Esophagus muscularis mucosa (tissue), 4 donors: ENCODE measurements around the gene TJP1. TPM values are rescaled to one million over a fixed set of nuclear protein-coding genes. Genes with fewer than 3 reads are reported as not detected.

ENCODE experiments used
- DNase-seq: peaks from one replicate; pipeline ENCODE4 v3.0.0-alpha.2; 2017; ENCODE audit errors: extremely low spot score
- H3K27ac ChIP-seq, 4 donors: fragments of 200-600 bp; sonication (generic); replicated peaks in 1 of 4; 1 replicate in 3 of 4; 2 replicates in 1 of 4; pipeline ENCODE4 v1.5.1; 2016 to 2019; ENCODE audit warnings: mild to moderate bottlenecking in 1 of 4
- H3K27me3 ChIP-seq, 4 donors: fragments of 200-600 bp; sonication (generic); one replicate each; pipeline versions ENCODE4 v1.5.1 to v1.6.0; 2016 to 2019
- H3K36me3 ChIP-seq, 4 donors: fragments of 200-600 bp; sonication (generic); one replicate each; pipeline ENCODE4 v1.5.1; 2016 to 2019
- H3K4me1 ChIP-seq, 4 donors: fragments of 200-600 bp; sonication (generic); one replicate each; pipeline ENCODE4 v1.5.1; 2016 to 2019
- H3K4me3 ChIP-seq, 4 donors: fragments of 200-600 bp; sonication (generic); 1 replicate in 2 of 4; 2 replicates in 2 of 4; pipeline ENCODE4 v1.5.1; 2016 to 2019; ENCODE audit warnings: mild to moderate bottlenecking in 4 of 4, moderate library complexity in 1 of 4
- H3K9me3 ChIP-seq, 4 donors: fragments of 200-600 bp; sonication (generic); 1 replicate in 3 of 4; 2 replicates in 1 of 4; pipeline ENCODE4 v1.5.1; 2016 to 2019
- EP300 ChIP-seq: sonication (generic); formaldehyde crosslinking; IDR thresholded peaks from one replicate; pipeline ENCODE4 v1.6.1; 2017; ENCODE audit warnings: antibody characterized with exemption
- POLR2A ChIP-seq: fragments of 450-650 bp; IDR thresholded peaks from one replicate; pipeline ENCODE4 v1.6.1; 2017; ENCODE audit warnings: antibody characterized with exemption, moderate library complexity, mild to moderate bottlenecking, low read depth
- POLR2AphosphoS5 ChIP-seq, 2 donors: sonication (generic); formaldehyde crosslinking; IDR thresholded peaks; one replicate each; pipeline ENCODE4 v1.6.1; 2017; ENCODE audit warnings: antibody characterized with exemption in 2 of 2
- WGBS: methylation state at CpG from one replicate; pipeline ENCODE4 v1.1.5; 2018; 5-methylcytosine and 5-hydroxymethylcytosine counted together
- intact Hi-C: fragments of 100-400 bp; cut with DNase I; formaldehyde crosslinking; loops from one replicate; pipeline ENCODE4 v1.15.1; 2023
- total RNA-seq, 4 donors: library from RNA; depleted of rRNA; stranded (reverse); fragments of >200 nt; gene quantifications; one replicate each; pipeline versions ENCODE4 v1.1.0 to v1.2.1, GENCODE V29; 2016
- TF ChIP-seq, protein P1 (sequence below), 3 experiments: fragments of 200-600 bp in 2 of 3; fragments of 450-650 bp in 1 of 3; sonication (generic) in 2 of 3; IDR thresholded peaks; one replicate each; pipeline ENCODE4 v1.5.1; 2017 to 2019; ENCODE audit warnings: antibody characterized with exemption in 3 of 3, mild to moderate bottlenecking in 2 of 3, moderate library complexity in 1 of 3

The TJP1 gene
- total RNA-seq, 4 donors from 2014 or later, result 69.4 to 108 (median 90.2) TPM

DNA sequence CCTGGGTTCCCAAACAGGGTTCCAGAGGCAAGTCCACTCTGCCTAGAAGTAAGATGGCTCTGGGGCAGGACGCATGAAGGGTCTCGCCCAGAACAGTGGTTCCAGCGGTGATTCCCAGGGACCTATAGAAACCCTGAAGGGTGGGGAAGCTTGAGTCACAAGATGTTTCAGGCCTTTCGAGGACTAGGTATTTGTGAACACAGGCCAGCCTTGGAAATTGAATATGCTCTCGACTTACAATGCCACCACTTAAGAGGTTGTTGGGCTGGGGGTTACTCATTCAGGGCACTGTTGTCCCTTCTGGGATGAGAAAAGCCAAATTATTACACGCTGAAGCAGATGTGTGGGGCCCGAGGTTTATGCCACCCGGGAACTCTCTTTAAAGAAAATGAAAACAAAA, 152.0 kb downstream of the TJP1 start:
- Histone ChIP-seq H3K36me3 (no peaks in the 10 kb centered on the region), H3K27ac (no peak overlapping the region), H3K4me1 (peaks cover 2 to 12% (median 11%) of the 10 kb centered on the region in 4 donors), H3K9me3 (no peaks in the 10 kb centered on the region), H3K27me3 (peaks cover 0 to 27% (median 10%) of the 10 kb centered on the region in 4 donors), H3K4me3 (no peak overlapping the region)
- 91% methylated on average over 8 of the region's 8 CpGs for WGBS
- no peak for DNase-seq
- intact Hi-C loops, result no loop called here
- TF ChIP-seq, protein P1, sequence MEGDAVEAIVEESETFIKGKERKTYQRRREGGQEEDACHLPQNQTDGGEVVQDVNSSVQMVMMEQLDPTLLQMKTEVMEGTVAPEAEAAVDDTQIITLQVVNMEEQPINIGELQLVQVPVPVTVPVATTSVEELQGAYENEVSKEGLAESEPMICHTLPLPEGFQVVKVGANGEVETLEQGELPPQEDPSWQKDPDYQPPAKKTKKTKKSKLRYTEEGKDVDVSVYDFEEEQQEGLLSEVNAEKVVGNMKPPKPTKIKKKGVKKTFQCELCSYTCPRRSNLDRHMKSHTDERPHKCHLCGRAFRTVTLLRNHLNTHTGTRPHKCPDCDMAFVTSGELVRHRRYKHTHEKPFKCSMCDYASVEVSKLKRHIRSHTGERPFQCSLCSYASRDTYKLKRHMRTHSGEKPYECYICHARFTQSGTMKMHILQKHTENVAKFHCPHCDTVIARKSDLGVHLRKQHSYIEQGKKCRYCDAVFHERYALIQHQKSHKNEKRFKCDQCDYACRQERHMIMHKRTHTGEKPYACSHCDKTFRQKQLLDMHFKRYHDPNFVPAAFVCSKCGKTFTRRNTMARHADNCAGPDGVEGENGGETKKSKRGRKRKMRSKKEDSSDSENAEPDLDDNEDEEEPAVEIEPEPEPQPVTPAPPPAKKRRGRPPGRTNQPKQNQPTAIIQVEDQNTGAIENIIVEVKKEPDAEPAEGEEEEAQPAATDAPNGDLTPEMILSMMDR (IDR thresholded peaks at IDR 0.05), result no peak
- TF ChIP-seq POLR2A (no peak), EP300 (no peak), POLR2AphosphoS5 (IDR thresholded peaks at IDR 0.05) (no peak)

DNA sequence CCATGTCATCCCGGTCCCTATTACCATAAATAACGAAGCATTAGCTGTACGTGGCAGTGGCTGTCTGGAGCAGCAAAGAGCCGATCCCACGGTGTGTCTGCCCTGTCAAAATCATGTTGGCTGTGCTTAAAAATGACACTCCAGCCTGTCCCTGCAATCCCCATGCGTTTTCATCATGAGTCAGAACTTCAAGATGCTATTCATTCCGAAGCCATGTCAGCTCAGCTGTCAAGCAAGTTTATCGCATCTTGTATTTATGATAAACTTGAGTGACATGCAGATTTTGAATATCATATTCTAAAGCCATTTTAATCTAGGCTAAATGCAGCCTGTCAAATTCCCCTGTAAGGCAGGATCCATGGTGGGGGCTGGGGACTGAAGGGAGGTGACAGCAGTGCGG, 152.4 kb downstream of the TJP1 start:
- H3K9me3 ChIP-seq, result no peaks in the 10 kb centered on the region
- no peaks in the 10 kb centered on the region for H3K36me3 ChIP-seq
- H3K27ac ChIP-seq, result no peak overlapping the region
- WGBS, result 87% methylated on average over 9 of the region's 9 CpGs
- TF ChIP-seq EP300 (no peak), POLR2A (no peak), POLR2AphosphoS5 (IDR thresholded peaks at IDR 0.05) (no peak)
- TF ChIP-seq, protein P1 (IDR thresholded peaks at IDR 0.05), result no peak
- intact Hi-C loops, result no loop called here
- peaks cover 0 to 23% (median 7%) of the 10 kb centered on the region in 4 donors for H3K27me3 ChIP-seq
- H3K4me3 ChIP-seq, result no peak overlapping the region
- peaks cover 2 to 8% (median 7%) of the 10 kb centered on the region in 4 donors for H3K4me1 ChIP-seq
- no peak for DNase-seq

DNA sequence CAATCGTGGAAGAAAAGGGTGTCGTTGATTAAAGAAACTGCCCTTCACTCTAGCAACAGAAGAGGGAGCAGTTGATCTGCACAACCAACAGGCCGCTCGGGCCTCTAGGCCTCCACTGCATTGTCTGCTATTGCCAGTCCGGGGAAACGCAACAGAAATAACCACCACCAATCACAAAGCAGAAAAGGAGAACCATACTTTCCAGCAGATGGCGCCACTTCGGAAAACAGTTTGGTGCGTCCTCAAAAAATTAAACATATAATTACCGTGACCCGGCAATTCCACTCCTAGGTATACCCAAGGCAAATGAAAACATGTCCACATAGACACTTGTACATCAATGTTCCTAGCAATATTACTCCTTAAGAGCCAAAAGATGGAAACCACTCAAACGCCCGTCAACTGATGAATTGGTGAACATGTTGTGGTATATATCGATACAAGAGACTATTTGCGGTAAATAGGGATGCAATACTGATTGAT, 154.1 kb downstream of the TJP1 start:
- Histone ChIP-seq H3K27me3 (peaks cover 0 to 11% (median 0%) of the 10 kb centered on the region in 4 donors), H3K36me3 (no peaks in the 10 kb centered on the region), H3K4me3 (no peak overlapping the region), H3K4me1 (no peaks in the 10 kb centered on the region), H3K27ac (no peak overlapping the region), H3K9me3 (no peaks in the 10 kb centered on the region)
- DNase-seq, result no peak
- TF ChIP-seq POLR2A, result no peak
- TF ChIP-seq, protein P1 (IDR thresholded peaks at IDR 0.05), result peak; percentile 40 to 61 (median 48)
- intact Hi-C loops, result no loop called here
- WGBS, result 53% methylated on average over 15 of the region's 15 CpGs

DNA sequence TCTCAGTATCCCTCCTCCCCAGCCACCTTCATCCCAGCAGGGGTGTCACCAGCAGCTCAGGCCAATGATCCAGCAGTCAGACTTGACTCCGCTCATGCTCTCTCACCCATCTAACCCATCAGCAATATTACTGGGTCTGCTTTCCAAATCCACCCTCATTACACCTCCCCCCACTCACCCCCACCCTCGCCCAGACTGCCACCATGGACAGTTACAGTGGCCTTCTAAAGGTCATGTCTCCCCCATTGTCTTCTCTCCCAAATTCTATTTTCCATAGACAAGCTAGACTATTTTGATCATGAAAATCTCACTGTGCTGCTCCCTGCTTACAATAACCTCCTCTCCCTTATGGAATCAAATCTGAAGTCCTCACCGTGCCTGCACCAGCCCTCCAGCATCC, 156.0 kb downstream of the TJP1 start:
- intact Hi-C loops, result no loop called here
- WGBS, result 98% methylated on average over 3 of the region's 3 CpGs
- TF ChIP-seq EP300, result no peak
- TF ChIP-seq, protein P1 (IDR thresholded peaks at IDR 0.05), result no peak
- no peak for TF ChIP-seq POLR2AphosphoS5 (IDR thresholded peaks at IDR 0.05)
- TF ChIP-seq POLR2A, result no peak

DNA sequence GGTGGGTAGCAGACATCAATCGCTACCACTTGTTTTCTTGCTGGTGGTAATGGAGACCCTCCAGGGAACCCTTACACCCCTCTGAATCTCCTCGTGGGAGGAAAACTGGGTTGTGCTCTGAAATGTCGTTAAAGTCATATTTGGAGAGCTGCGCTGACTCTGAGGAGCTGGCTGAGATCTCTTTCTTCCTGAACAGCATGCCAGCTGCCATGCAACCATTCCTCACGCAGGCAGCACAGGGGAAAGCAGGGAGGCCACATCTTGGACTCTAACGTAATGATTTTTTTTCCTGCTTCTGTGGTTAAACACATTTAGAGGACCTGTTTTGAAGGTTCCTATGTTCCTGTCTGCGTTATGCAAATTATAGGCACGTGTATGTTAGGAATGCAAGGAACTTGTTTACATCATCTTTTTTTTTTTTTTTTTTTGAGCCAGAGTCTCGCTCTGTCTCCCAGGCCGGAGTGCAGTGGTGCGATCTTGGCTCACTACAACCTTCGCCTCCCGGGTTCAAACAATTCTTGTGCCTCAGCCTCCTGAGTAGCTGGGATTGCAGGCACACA, 156.7 kb downstream of the TJP1 start:
- WGBS, result 67% methylated on average over 13 of the region's 13 CpGs
- no peak for DNase-seq
- H3K27me3 ChIP-seq, result peaks cover 0 to 4% (median 0%) of the 10 kb centered on the region in 4 donors
- H3K4me3 ChIP-seq, result no peak overlapping the region
- no peaks in the 10 kb centered on the region for H3K36me3 ChIP-seq
- H3K9me3 ChIP-seq, result no peaks in the 10 kb centered on the region
- intact Hi-C loops, result no loop called here
- no peak for TF ChIP-seq POLR2AphosphoS5 (IDR thresholded peaks at IDR 0.05)
- TF ChIP-seq, protein P1 (IDR thresholded peaks at IDR 0.05), result no peak
- TF ChIP-seq POLR2A, result no peak
- no peak for TF ChIP-seq EP300
- H3K27ac ChIP-seq, result no peak overlapping the region
- no peaks in the 10 kb centered on the region for H3K4me1 ChIP-seq

More for the DNA sequence above, 156.0 kb downstream of the TJP1 start:
- Histone ChIP-seq H3K36me3 (no peaks in the 10 kb centered on the region), H3K9me3 (no peaks in the 10 kb centered on the region), H3K4me1 (no peaks in the 10 kb centered on the region), H3K27me3 (peaks cover 0 to 6% (median 0%) of the 10 kb centered on the region in 4 donors), H3K4me3 (no peak overlapping the region), H3K27ac (no peak overlapping the region)
- no peak for DNase-seq
